Measurements from ENCODE around the gene CD47.

CD47 gene

DNA sequence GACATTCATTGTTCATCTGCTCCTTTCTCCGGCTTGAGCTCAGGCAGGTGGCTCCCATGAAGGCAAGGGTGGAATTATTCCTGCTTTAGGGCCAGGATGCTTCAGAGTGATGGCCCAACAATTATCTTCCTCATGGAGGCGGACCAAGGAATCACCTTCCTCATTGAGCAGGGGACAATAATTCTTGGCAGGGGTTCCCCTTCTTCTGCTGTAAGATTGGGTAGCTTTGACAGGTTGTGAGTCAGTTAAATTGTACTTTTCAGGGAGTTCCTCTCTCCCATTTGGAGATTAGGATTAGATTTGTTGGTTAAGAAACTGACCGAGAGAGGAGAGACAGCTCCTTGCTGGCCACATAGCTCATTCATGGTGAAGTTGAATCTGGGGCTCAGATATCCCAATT, 31.4 kb upstream of the CD47 start:
- no peak for DNase-seq (ENCODE audit: low read depth in 1 of 2, low spot score in 1 of 2)
- Histone ChIP-seq H3K27ac (replicated peaks) (no peak overlapping the region), H3K27me3 (ENCODE audit: insufficient read depth, poor library complexity, severe bottlenecking) (no peaks in the 10 kb centered on the region), H3K4me3 (replicated peaks; ENCODE audit: insufficient read depth, low read length) (no peak overlapping the region)
- TF ChIP-seq SPI1 (IDR thresholded peaks at IDR 0.05; ENCODE audit: borderline replicate concordance, low read depth) (0 out of 2 replicates have a peak, but pooled peaks have one; percentile 14), POLR2AphosphoS5 (IDR thresholded peaks at IDR 0.05; ENCODE audit: low read depth) (no peak), GABPA (IDR thresholded peaks at IDR 0.05; ENCODE audit: low read depth) (no peak)
- TF ChIP-seq, protein P1, sequence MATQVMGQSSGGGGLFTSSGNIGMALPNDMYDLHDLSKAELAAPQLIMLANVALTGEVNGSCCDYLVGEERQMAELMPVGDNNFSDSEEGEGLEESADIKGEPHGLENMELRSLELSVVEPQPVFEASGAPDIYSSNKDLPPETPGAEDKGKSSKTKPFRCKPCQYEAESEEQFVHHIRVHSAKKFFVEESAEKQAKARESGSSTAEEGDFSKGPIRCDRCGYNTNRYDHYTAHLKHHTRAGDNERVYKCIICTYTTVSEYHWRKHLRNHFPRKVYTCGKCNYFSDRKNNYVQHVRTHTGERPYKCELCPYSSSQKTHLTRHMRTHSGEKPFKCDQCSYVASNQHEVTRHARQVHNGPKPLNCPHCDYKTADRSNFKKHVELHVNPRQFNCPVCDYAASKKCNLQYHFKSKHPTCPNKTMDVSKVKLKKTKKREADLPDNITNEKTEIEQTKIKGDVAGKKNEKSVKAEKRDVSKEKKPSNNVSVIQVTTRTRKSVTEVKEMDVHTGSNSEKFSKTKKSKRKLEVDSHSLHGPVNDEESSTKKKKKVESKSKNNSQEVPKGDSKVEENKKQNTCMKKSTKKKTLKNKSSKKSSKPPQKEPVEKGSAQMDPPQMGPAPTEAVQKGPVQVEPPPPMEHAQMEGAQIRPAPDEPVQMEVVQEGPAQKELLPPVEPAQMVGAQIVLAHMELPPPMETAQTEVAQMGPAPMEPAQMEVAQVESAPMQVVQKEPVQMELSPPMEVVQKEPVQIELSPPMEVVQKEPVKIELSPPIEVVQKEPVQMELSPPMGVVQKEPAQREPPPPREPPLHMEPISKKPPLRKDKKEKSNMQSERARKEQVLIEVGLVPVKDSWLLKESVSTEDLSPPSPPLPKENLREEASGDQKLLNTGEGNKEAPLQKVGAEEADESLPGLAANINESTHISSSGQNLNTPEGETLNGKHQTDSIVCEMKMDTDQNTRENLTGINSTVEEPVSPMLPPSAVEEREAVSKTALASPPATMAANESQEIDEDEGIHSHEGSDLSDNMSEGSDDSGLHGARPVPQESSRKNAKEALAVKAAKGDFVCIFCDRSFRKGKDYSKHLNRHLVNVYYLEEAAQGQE (IDR thresholded peaks at IDR 0.05; ENCODE audit: insufficient replicate concordance, low read depth), result no peak
- TF ChIP-seq, protein P2, sequence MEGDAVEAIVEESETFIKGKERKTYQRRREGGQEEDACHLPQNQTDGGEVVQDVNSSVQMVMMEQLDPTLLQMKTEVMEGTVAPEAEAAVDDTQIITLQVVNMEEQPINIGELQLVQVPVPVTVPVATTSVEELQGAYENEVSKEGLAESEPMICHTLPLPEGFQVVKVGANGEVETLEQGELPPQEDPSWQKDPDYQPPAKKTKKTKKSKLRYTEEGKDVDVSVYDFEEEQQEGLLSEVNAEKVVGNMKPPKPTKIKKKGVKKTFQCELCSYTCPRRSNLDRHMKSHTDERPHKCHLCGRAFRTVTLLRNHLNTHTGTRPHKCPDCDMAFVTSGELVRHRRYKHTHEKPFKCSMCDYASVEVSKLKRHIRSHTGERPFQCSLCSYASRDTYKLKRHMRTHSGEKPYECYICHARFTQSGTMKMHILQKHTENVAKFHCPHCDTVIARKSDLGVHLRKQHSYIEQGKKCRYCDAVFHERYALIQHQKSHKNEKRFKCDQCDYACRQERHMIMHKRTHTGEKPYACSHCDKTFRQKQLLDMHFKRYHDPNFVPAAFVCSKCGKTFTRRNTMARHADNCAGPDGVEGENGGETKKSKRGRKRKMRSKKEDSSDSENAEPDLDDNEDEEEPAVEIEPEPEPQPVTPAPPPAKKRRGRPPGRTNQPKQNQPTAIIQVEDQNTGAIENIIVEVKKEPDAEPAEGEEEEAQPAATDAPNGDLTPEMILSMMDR (IDR thresholded peaks at IDR 0.05; ENCODE audit: insufficient read depth, low read length), result no peak

DNA sequence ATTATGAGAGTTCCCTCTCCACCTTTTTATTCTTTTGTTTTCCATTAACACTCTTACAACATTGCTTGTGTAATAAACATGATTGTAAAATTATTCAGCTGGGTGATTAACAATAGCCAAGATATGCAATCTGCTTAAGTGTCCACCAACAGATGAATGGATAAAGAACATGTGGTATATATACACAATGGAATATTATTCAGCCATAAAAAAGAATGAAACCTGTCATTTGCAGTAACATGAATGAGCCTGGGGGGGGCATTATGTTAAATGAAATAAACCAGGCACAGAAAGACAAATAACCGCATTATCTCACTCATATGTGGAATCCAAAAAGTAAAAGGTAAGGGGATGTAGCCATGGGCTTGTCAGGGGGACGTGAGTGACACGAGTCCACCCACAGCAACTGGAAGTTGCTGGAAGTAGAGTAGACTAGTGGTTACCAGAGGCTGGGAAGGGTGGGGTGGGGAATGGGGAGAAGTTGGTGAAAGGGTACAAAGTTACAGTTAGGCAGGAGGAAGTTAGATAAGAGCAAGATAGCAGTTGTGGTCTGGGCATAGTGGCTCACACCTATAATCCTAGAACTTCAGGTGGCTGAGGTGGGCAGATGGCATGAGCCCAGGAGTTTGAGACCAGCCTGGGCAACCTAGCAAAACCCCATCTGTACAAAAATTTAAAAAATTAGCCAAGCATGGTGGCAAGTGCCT, 28.7 kb upstream of the CD47 start:
- Histone ChIP-seq H3K27ac (replicated peaks) (peak overlapping the region; percentile 71), H3K27me3 (ENCODE audit: insufficient read depth, poor library complexity, severe bottlenecking) (no peaks in the 10 kb centered on the region), H3K4me3 (replicated peaks; ENCODE audit: insufficient read depth, low read length) (no peak overlapping the region)
- DNase-seq (ENCODE audit: low read depth in 1 of 2, low spot score in 1 of 2), result peak in 1 of 2 experiments; percentile 71
- peak; percentile 55; the same call in 1 of the 2 replicates for TF ChIP-seq POLR2AphosphoS5 (IDR thresholded peaks at IDR 0.05; ENCODE audit: low read depth)
- TF ChIP-seq SPI1 (IDR thresholded peaks at IDR 0.05; ENCODE audit: borderline replicate concordance, low read depth), result no peak
- TF ChIP-seq, protein P2 (IDR thresholded peaks at IDR 0.05; ENCODE audit: insufficient read depth, low read length), result no peak

DNA sequence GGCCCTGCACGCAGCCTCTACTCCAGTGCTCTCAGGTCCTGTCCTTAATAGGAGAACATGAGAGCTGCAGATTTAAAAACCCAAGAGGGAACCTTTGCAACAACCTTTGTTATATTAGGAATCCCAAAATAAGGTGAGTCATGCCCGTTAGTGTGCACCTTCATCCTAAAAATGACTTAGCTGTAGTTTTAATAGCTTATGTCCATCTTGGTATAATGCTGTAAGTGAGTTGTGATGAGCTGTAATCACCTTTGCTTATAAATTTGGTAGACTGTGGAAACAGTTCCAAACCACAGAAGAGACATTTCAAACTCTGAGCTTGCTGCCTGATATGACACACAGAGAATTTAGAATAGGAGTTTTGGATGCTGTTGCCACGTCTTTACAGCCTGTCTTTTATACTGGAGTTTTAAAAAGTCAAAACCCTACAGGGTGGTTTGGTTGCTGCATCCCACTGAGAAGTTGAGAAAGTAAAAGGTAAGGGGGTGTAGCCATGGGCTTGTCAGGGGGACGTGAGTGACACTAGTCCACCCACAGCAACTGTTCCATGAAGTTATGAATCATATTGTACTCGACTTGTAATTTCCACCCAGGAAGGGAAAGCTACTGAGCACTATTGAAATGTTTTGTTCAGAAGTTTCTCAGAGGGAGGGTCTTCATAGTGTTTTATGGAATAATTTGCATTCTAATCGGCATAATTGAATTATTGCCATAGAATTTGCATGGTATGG, 27.4 kb upstream of the CD47 start:
- no peak for TF ChIP-seq GABPA (IDR thresholded peaks at IDR 0.05; ENCODE audit: low read depth)
- TF ChIP-seq POLR2AphosphoS5 (IDR thresholded peaks at IDR 0.05; ENCODE audit: low read depth), result no peak
- TF ChIP-seq, protein P1 (IDR thresholded peaks at IDR 0.05; ENCODE audit: insufficient replicate concordance, low read depth), result no peak
- TF ChIP-seq, protein P2 (IDR thresholded peaks at IDR 0.05; ENCODE audit: insufficient read depth, low read length), result no peak
- TF ChIP-seq SPI1 (IDR thresholded peaks at IDR 0.05; ENCODE audit: borderline replicate concordance, low read depth), result no peak
- Histone ChIP-seq H3K27me3 (ENCODE audit: insufficient read depth, poor library complexity, severe bottlenecking) (no peaks in the 10 kb centered on the region), H3K27ac (replicated peaks) (peak overlapping the region; percentile 71), H3K4me3 (replicated peaks; ENCODE audit: insufficient read depth, low read length) (no peak overlapping the region)
- DNase-seq (ENCODE audit: low read depth in 1 of 2, low spot score in 1 of 2), result no peak

Measured in HL-60 (cell line).